Stimulated activated CD8-positive, alpha-beta memory T cell treated with anti-CD3 and anti-CD28 coated beads, Interleukin-15, amount 100 ng/mL, for 4 hours (primary cell): ENCODE measurements around the gene CGB5.

Source experiments
- DNase-seq, 2 donors: peaks; one replicate each; pipeline ENCODE4 v3.0.0-alpha.2; 2020; ENCODE audit warnings: low read depth in 2 of 2

The CGB5 gene

GRCh38 chr19:49085020-49085867 is 41.6 kb downstream of the CGB5 start, which contains the start of gene SNRNP70:
Gene SNRNP70 (plus strand): TSS chr19:49085451. CDS start chr19:49086415, 964 bp downstream.
- DNase-seq = peak; percentile 97 to 99

GRCh38 chr19:49085868-49086232 is 42.2 kb downstream of the CGB5 start:
- no peak for DNase-seq

GRCh38 chr19:49086296-49086695 is 42.6 kb downstream of the CGB5 start:
- DNase-seq = no peak

GRCh38 chr19:49091391-49092038 is 47.9 kb downstream of the CGB5 start:
- no peak for DNase-seq

GRCh38 chr19:49092686-49093085 is 49.0 kb downstream of the CGB5 start:
- DNase-seq = no peak
